HAP-1 (cell line): Measurements from ENCODE around the gene LUC7L.
"Not testable (repeated sequence)": the region's sequence is repeated elsewhere in the genome, so short reads cannot be mapped to it uniquely, and the experiment has no call there.

Experiments used
- DNase-seq, 2 experiments: peaks; one replicate each; pipeline ENCODE4 v3.0.0-alpha.2; 2016 to 2020; ENCODE audit warnings: low spot score in 2 of 2
- H3K27me3 ChIP-seq: fragments of 250-450 bp; sonication (Bioruptor Pico); 2 replicates; pipeline ENCODE4 v1.5.1; 2020; ENCODE audit warnings: low read depth, mild to moderate bottlenecking, moderate library complexity
- H3K36me3 ChIP-seq: fragments of 250-450 bp; sonication (Bioruptor Pico); replicated peaks from 2 replicates; pipeline ENCODE4 v1.5.1; 2020; ENCODE audit warnings: mild to moderate bottlenecking
- H3K4me1 ChIP-seq: fragments of 250-450 bp; sonication (Bioruptor Pico); 2 replicates; pipeline ENCODE4 v1.5.1; 2020; ENCODE audit warnings: mild to moderate bottlenecking
- H3K4me3 ChIP-seq: fragments of 250-450 bp; sonication (Bioruptor Pico); 2 replicates; pipeline ENCODE4 v1.5.1; 2020; ENCODE audit warnings: mild to moderate bottlenecking, moderate library complexity
- H3K9me3 ChIP-seq: fragments of 250-450 bp; sonication (Bioruptor Pico); 2 replicates; pipeline ENCODE4 v1.5.1; 2020; ENCODE audit warnings: mild to moderate bottlenecking, moderate library complexity
- in situ Hi-C: fragments of 300-500 bp; cut with MboI; formaldehyde crosslinking; loops from 3 replicates; pipeline ENCODE4 v1.14.3; 2020; ENCODE audit warnings: low sequenced_read_pairs, inconsistent platforms, mixed read lengths

The LUC7L gene

GRCh38 chr16:255183-255582 is 25.9 kb upstream of the LUC7L start:
- H3K4me1 ChIP-seq, result no peaks in the 10 kb centered on the region
- H3K36me3 ChIP-seq, result peaks cover 6% of the 10 kb centered on the region
- in situ Hi-C loops, result no loop called here
- H3K27me3 ChIP-seq, result no peaks in the 10 kb centered on the region
- no peak for DNase-seq
- H3K9me3 ChIP-seq, result no peaks in the 10 kb centered on the region
- no peak overlapping the region for H3K4me3 ChIP-seq

- Histone ChIP-seq H3K9me3 (no peaks in the 10 kb centered on the region), H3K36me3 (peaks cover 6% of the 10 kb centered on the region), H3K4me1 (no peaks in the 10 kb centered on the region), H3K4me3 (no peak overlapping the region), H3K27me3 (no peaks in the 10 kb centered on the region)
- DNase-seq, result no peak
- in situ Hi-C loops, result no loop called here
Observed at GRCh38 chr16:254461-254860, 25.2 kb upstream of the LUC7L start.

GRCh38 chr16:253833-254232 is 24.6 kb upstream of the LUC7L start:
- in situ Hi-C loops, result no loop called here
- H3K36me3 ChIP-seq, result peaks cover 6% of the 10 kb centered on the region
- H3K4me1 ChIP-seq, result no peaks in the 10 kb centered on the region
- no peaks in the 10 kb centered on the region for H3K27me3 ChIP-seq
- DNase-seq, result no peak
- no peak overlapping the region for H3K4me3 ChIP-seq
- no peaks in the 10 kb centered on the region for H3K9me3 ChIP-seq

- in situ Hi-C loops, result no loop called here
- no peaks in the 10 kb centered on the region for H3K9me3 ChIP-seq
- no peaks in the 10 kb centered on the region for H3K4me1 ChIP-seq
- H3K36me3 ChIP-seq, result peaks cover 6% of the 10 kb centered on the region
- H3K4me3 ChIP-seq, result no peak overlapping the region
- no peaks in the 10 kb centered on the region for H3K27me3 ChIP-seq
- DNase-seq, result no peak
Observed at GRCh38 chr16:252366-253337, 23.4 kb upstream of the LUC7L start.

GRCh38 chr16:249431-249830 is 20.2 kb upstream of the LUC7L start:
- Histone ChIP-seq H3K36me3 (no peaks in the 10 kb centered on the region; the same call in 1 of the 2 replicates), H3K4me1 (no peaks in the 10 kb centered on the region), H3K27me3 (no peaks in the 10 kb centered on the region), H3K4me3 (no peak overlapping the region), H3K9me3 (no peaks in the 10 kb centered on the region)
- DNase-seq, result no peak
- in situ Hi-C loops, result no loop called here

- Histone ChIP-seq H3K4me1 (no peaks in the 10 kb centered on the region), H3K36me3 (no peaks in the 10 kb centered on the region), H3K27me3 (no peaks in the 10 kb centered on the region), H3K4me3 (no peak overlapping the region), H3K9me3 (no peaks in the 10 kb centered on the region)
- no peak for DNase-seq
- in situ Hi-C loops, result no loop called here
Observed at GRCh38 chr16:247027-247426, 17.8 kb upstream of the LUC7L start.

- Histone ChIP-seq H3K4me3 (no peak overlapping the region), H3K27me3 (no peaks in the 10 kb centered on the region), H3K4me1 (no peaks in the 10 kb centered on the region), H3K36me3 (no peaks in the 10 kb centered on the region), H3K9me3 (no peaks in the 10 kb centered on the region)
- DNase-seq, result no peak
- in situ Hi-C loops, result no loop called here
Observed at GRCh38 chr16:245105-245504, 15.9 kb upstream of the LUC7L start.

GRCh38 chr16:243348-243747 is 14.1 kb upstream of the LUC7L start:
- H3K4me3 ChIP-seq, result no peak overlapping the region
- in situ Hi-C loops, result no loop called here
- no peaks in the 10 kb centered on the region for H3K9me3 ChIP-seq
- DNase-seq, result no peak
- no peaks in the 10 kb centered on the region for H3K27me3 ChIP-seq
- no peaks in the 10 kb centered on the region for H3K4me1 ChIP-seq
- H3K36me3 ChIP-seq, result no peaks in the 10 kb centered on the region

- DNase-seq, result no peak
- no peaks in the 10 kb centered on the region for H3K27me3 ChIP-seq
- H3K4me3 ChIP-seq, result no peak overlapping the region
- H3K4me1 ChIP-seq, result no peaks in the 10 kb centered on the region
- H3K9me3 ChIP-seq, result no peaks in the 10 kb centered on the region
- no peaks in the 10 kb centered on the region for H3K36me3 ChIP-seq
- in situ Hi-C loops, result no loop called here
Observed at GRCh38 chr16:242281-242680, 13.0 kb upstream of the LUC7L start.

- in situ Hi-C loops, result no loop called here
- H3K4me3 ChIP-seq, result no peak overlapping the region
- H3K4me1 ChIP-seq, result 0 out of 2 replicates have a peak, but pooled peaks cover 2% of the 10 kb centered on the region
Observed at GRCh38 chr16:240559-240958, 11.3 kb upstream of the LUC7L start.

GRCh38 chr16:239948-240277 is 10.7 kb upstream of the LUC7L start:
- DNase-seq, result no peak
- Histone ChIP-seq H3K36me3 (no peaks in the 10 kb centered on the region), H3K9me3 (no peaks in the 10 kb centered on the region; the same call in 1 of the 2 replicates), H3K4me3 (no peak overlapping the region), H3K27me3 (no peaks in the 10 kb centered on the region), H3K4me1 (0 out of 2 replicates have a peak, but pooled peaks cover 2% of the 10 kb centered on the region)
- in situ Hi-C loops, result no loop called here

More at GRCh38 chr16:240559-240958, 11.3 kb upstream of the LUC7L start:
- Histone ChIP-seq H3K36me3 (no peaks in the 10 kb centered on the region), H3K9me3 (no peaks in the 10 kb centered on the region; the same call in 1 of the 2 replicates), H3K27me3 (no peaks in the 10 kb centered on the region)
- no peak for DNase-seq

- in situ Hi-C loops, result no loop called here
- Histone ChIP-seq H3K4me1 (0 out of 2 replicates have a peak, but pooled peaks cover 2% of the 10 kb centered on the region), H3K27me3 (no peaks in the 10 kb centered on the region), H3K9me3 (no peaks in the 10 kb centered on the region; the same call in 1 of the 2 replicates), H3K36me3 (no peaks in the 10 kb centered on the region), H3K4me3 (peak within 1 kb of the TSS; percentile 75)
- peak; percentile 84 to 96 for DNase-seq
Observed at GRCh38 chr16:234468-235305, 5.4 kb upstream of the LUC7L start, which contains the start of gene FAM234A. Gene FAM234A (plus strand): TSS chr16:234821. CDS start chr16:254414, 19,593 bp downstream.

- H3K4me1 ChIP-seq, result peaks cover 14% of the 10 kb centered on the region
- no peaks in the 10 kb centered on the region for H3K27me3 ChIP-seq
- no peak overlapping the region for H3K4me3 ChIP-seq
- in situ Hi-C loops, result no loop called here
- no peak for DNase-seq
- no peaks in the 10 kb centered on the region for H3K9me3 ChIP-seq
- H3K36me3 ChIP-seq, result peaks cover 20% of the 10 kb centered on the region
Observed at GRCh38 chr16:230949-231348, 1.7 kb upstream of the LUC7L start.

GRCh38 chr16:230351-230750 is 1.1 kb upstream of the LUC7L start:
- Histone ChIP-seq H3K4me1 (peaks cover 11% of the 10 kb centered on the region), H3K36me3 (peaks cover 24% of the 10 kb centered on the region)
- DNase-seq, H3K4me3 ChIP-seq, in situ Hi-C loops, H3K27me3 ChIP-seq, H3K9me3 ChIP-seq: not testable (repeated sequence)
